ENCODE measurements around the gene BMF.
A peak's percentile ranks its signal among the peaks of the same experiment; 100 is the strongest.
"Not testable (repeated sequence)": the region's sequence is repeated elsewhere in the genome, so short reads cannot be mapped to it uniquely, and the experiment has no call there.

The BMF gene

GRCh38 chr15:40108855-40109735 is at the start of gene BMF:
Gene BMF, minus strand, starts transcription at chr15:40108879. Its CDS starts 2,793 bp downstream, at chr15:40106086.
- DNase-seq, result peak; percentile 93 to 97 (median 96)

- DNase-seq, result no peak
Measured at GRCh38 chr15:40157778-40158447, 49.2 kb upstream of the BMF start.

- peak; percentile 5 to 90 (median 74) for DNase-seq
Measured at GRCh38 chr15:40155270-40155910, 46.7 kb upstream of the BMF start.

GRCh38 chr15:40154821-40155220 is 46.1 kb upstream of the BMF start:
- peak in 2 of 3 experiments; percentile 15 to 35 for DNase-seq

GRCh38 chr15:40151991-40152390 is 43.3 kb upstream of the BMF start:
- no peak for DNase-seq

- no peak for DNase-seq
Measured at GRCh38 chr15:40151499-40151898, 42.8 kb upstream of the BMF start.

- peak; percentile 5 to 80 (median 56) for DNase-seq
Measured at GRCh38 chr15:40150163-40150925, 41.7 kb upstream of the BMF start.

GRCh38 chr15:40149339-40149738 is 40.7 kb upstream of the BMF start:
- no peak for DNase-seq

- DNase-seq, result no peak
Measured at GRCh38 chr15:40146037-40146436, 37.4 kb upstream of the BMF start.

GRCh38 chr15:40142428-40142827 is 33.7 kb upstream of the BMF start:
- DNase-seq, result no peak

GRCh38 chr15:40138201-40138570 is 29.5 kb upstream of the BMF start:
- DNase-seq, result not testable (repeated sequence)

- DNase-seq, result no peak
Measured at GRCh38 chr15:40137303-40138200, 28.9 kb upstream of the BMF start.

- DNase-seq, result peak in 1 of 3 experiments; percentile 1
Measured at GRCh38 chr15:40136470-40137302, 28.0 kb upstream of the BMF start.

- DNase-seq, result not testable (repeated sequence)
Measured at GRCh38 chr15:40135846-40136450, 27.3 kb upstream of the BMF start.

GRCh38 chr15:40134885-40135284 is 26.2 kb upstream of the BMF start:
- no peak for DNase-seq

GRCh38 chr15:40133544-40133943 is 24.9 kb upstream of the BMF start:
- no peak for DNase-seq

- DNase-seq, result no peak
Measured at GRCh38 chr15:40130799-40131502, 22.3 kb upstream of the BMF start.

- no peak for DNase-seq
Measured at GRCh38 chr15:40130118-40130517, 21.4 kb upstream of the BMF start.

- DNase-seq, result no peak
Measured at GRCh38 chr15:40128766-40129660, 20.3 kb upstream of the BMF start.

Measured in NCI-H1417 (cell line).